K562 (cell line): ENCODE results near the gene PRR14L. TPM values are rescaled to one million over a fixed set of nuclear protein-coding genes. Genes with fewer than 3 reads are reported as not detected.

Source experiments
- ATAC-seq: fragments of 200-7000 bp; cut with Tn5 transposase; 3 replicates; pipeline ENCODE4 v1.9.1; 2020; ENCODE audit warnings: moderate library complexity
- BruUV-seq: library from RNA; stranded (reverse); fragments of 400-500 nt; replicated peaks from 2 replicates; lab custom pipeline; 2021; lab: Mats Ljungman, UMichigan
- CTCF ChIA-PET: fragments of 300-600 bp; formaldehyde crosslinking; extraction: SDS; loops from one replicate; lab custom pipeline; 2021; ENCODE audit warnings: low intra/inter-chr PET ratio; lab: Yijun Ruan, JAX
- POLR2A ChIA-PET: fragments of 300-600, 350-650 bp; sonication (Branson Sonifier 250); formaldehyde crosslinking; extraction: SDS; loops from one replicate; lab custom pipeline; 2021; ENCODE audit warnings: antibody characterized with exemption, inconsistent platforms; lab: Yijun Ruan, JAX
- DNase-seq, 4 experiments: peaks; one replicate each; pipeline versions ENCODE4 v3.0.0 to v3.0.0-alpha.2; 2011 to 2018; ENCODE audit warnings: low spot score in 3 of 4, mixed read lengths in 3 of 4; ENCODE audit errors: extremely low read depth in 1 of 4
- FAIRE-seq: peaks from 2 replicates; lab custom pipeline; 2011; peaks lifted over from hg19 to GRCh38; lab: Jason Lieb, UNC
- H2AFZ ChIP-seq: 2 replicates; pipeline ENCODE4 v1.6.0; 2011; ENCODE audit warnings: low read depth, low read length, control low read depth, inconsistent platforms
- H3K27ac ChIP-seq: fragments of 200-600 bp; 3 replicates; pipeline ENCODE4 v1.8.0; 2011; ENCODE audit warnings: low read depth, mild to moderate bottlenecking, control low read depth, inconsistent platforms, low read length, moderate library complexity, mixed read lengths; ENCODE audit errors: extremely low read depth
- H3K27me3 ChIP-seq, 2 experiments: fragments of 300-600 bp in 1 of 2; 2 replicates in 1 of 2; 3 replicates in 1 of 2; pipeline versions ENCODE4 v1.6.0 to v1.8.0; 2011; ENCODE audit warnings: inconsistent platforms in 2 of 2, low read length in 2 of 2, mild to moderate bottlenecking in 1 of 2, mixed read lengths in 1 of 2, moderate library complexity in 1 of 2; ENCODE audit not compliant: control insufficient read depth in 2 of 2, insufficient read depth in 2 of 2
- H3K36me3 ChIP-seq: fragments of 300-600 bp; 3 replicates; pipeline ENCODE4 v1.8.0; 2011; ENCODE audit warnings: mild to moderate bottlenecking, low read length, inconsistent platforms; ENCODE audit not compliant: control insufficient read depth, insufficient read depth
- H3K4me1 ChIP-seq, 2 experiments: fragments of 200-600 bp in 1 of 2; replicated peaks in 1 of 2; 2 replicates in 1 of 2; 3 replicates in 1 of 2; pipeline versions ENCODE4 v1.5.1 to v1.8.0; 2011; ENCODE audit warnings: inconsistent platforms in 2 of 2, low read length in 2 of 2, mild to moderate bottlenecking in 1 of 2, mixed read lengths in 1 of 2, moderate library complexity in 1 of 2; ENCODE audit not compliant: control insufficient read depth in 2 of 2, insufficient read depth in 2 of 2
- H3K4me2 ChIP-seq: 2 replicates; pipeline ENCODE4 v1.6.1; 2011; ENCODE audit warnings: low read length, control low read depth, inconsistent platforms, mixed read lengths; ENCODE audit not compliant: insufficient read depth
- H3K4me3 ChIP-seq: fragments of 200-600 bp; sonication (generic), shearing (Covaris generic); 2 replicates; pipeline ENCODE4 v1.5.1; 2016; ENCODE audit warnings: control low read depth, inconsistent platforms
- H3K79me2 ChIP-seq: fragments of 200-600 bp; 3 replicates; pipeline ENCODE4 v1.8.0; 2011; ENCODE audit warnings: low read length, inconsistent platforms; ENCODE audit not compliant: control insufficient read depth, insufficient read depth
- H3K9ac ChIP-seq, 2 experiments: 2 replicates each; pipeline versions ENCODE4 v1.6.0 to v1.6.1; 2011; ENCODE audit warnings: low read depth in 2 of 2, low read length in 2 of 2, control low read depth in 1 of 2, inconsistent platforms in 1 of 2, mild to moderate bottlenecking in 1 of 2, mixed read lengths in 1 of 2; ENCODE audit not compliant: insufficient read depth in 1 of 2
- H3K9me1 ChIP-seq: one replicate; pipeline ENCODE4 v1.6.0; 2011; ENCODE audit warnings: inconsistent platforms, mild to moderate bottlenecking, low read length, moderate library complexity; ENCODE audit not compliant: control insufficient read depth, insufficient read depth
- H3K9me3 ChIP-seq: replicated peaks from 2 replicates; pipeline ENCODE4 v1.5.1; 2011; ENCODE audit warnings: low read depth, low read length, inconsistent platforms; ENCODE audit not compliant: control insufficient read depth, insufficient read depth
- H4K20me1 ChIP-seq: replicated peaks from 2 replicates; pipeline ENCODE4 v1.6.1; 2011; ENCODE audit warnings: low read length, inconsistent platforms, mixed read lengths; ENCODE audit not compliant: control insufficient read depth, insufficient read depth
- BRD4 ChIP-seq: fragments of 200-600 bp; sonication (generic); IDR thresholded peaks from 2 replicates; pipeline ENCODE4 v1.6.1; 2017; ENCODE audit warnings: inconsistent platforms
- HMG20B ChIP-seq: fragments of 250-450 bp; sonication (Bioruptor Pico); IDR thresholded peaks from 2 replicates; pipeline ENCODE4 v1.5.0; 2021; ENCODE audit warnings: mild to moderate bottlenecking
- NFE2L1 ChIP-seq: fragments of 450-650 bp; IDR thresholded peaks from 2 replicates; pipeline ENCODE4 v1.6.1; 2016; ENCODE audit warnings: missing genetic modification characterization, low read depth, mild to moderate bottlenecking, missing compliant biosample characterization, moderate library complexity, borderline replicate concordance
- TAF9B ChIP-seq: fragments of 450-650 bp; IDR thresholded peaks from 2 replicates; pipeline ENCODE4 v1.6.1; 2018; ENCODE audit warnings: mild to moderate bottlenecking; ENCODE audit not compliant: partially characterized antibody
- ZBTB1 ChIP-seq: sonication (generic); formaldehyde crosslinking; IDR thresholded peaks from 2 replicates; pipeline ENCODE4 v1.8.1; 2023; ENCODE audit warnings: missing genetic modification reagents, low read depth, mild to moderate bottlenecking, borderline replicate concordance
- ZNF766 ChIP-seq: fragments of 200-800 bp; sonication (Bioruptor generic); conservative IDR thresholded peaks from 2 replicates; pipeline ENCODE4 v1.6.1; 2016; ENCODE audit warnings: missing genetic modification characterization, missing compliant biosample characterization
- ZNF79 ChIP-seq: fragments of 250-450 bp; sonication (Bioruptor Pico); IDR thresholded peaks from 2 replicates; pipeline ENCODE4 v1.4.0; 2020; ENCODE audit warnings: low read depth, mild to moderate bottlenecking, moderate library complexity
- WGBS: fragments of 100-300 bp; shearing (Covaris generic); methylation state at CpG from one replicate; pipeline ENCODE4 v1.1.6; 2016; ENCODE audit warnings: low coverage, mixed read lengths; ENCODE audit not compliant: insufficient coverage; ENCODE audit errors: missing lambda C conversion rate; 5-methylcytosine and 5-hydroxymethylcytosine counted together
- in situ Hi-C: fragments of 300-500 bp; cut with MboI; formaldehyde crosslinking; loops from 4 replicates; pipeline ENCODE4 v1.15.0; 2018; ENCODE audit warnings: inconsistent platforms, mixed read lengths
- intact Hi-C: fragments of 100-400 bp; cut with micrococcal nuclease; formaldehyde crosslinking; loops from 2 replicates; pipeline ENCODE4 v1.14.2; 2022
- polyA plus RNA-seq, 8 experiments: library from polyadenylated mRNA; depleted of rRNA in 4 of 8; stranded (reverse) in 5 of 8; unstranded in 3 of 8; fragments of >200 nt; fragmentation: Nextera tagmentation in 2 of 8; fragmentation: Illumina TruSeq in 1 of 8; extraction: Ambion mirVana in 2 of 8; extraction: Trizol in 1 of 8; gene quantifications; 2 replicates each; pipeline versions ENCODE4 v1.2.1 to v1.2.3, GENCODE V29; 2011 to 2014; ENCODE audit warnings: inconsistent platforms in 1 of 8, missing spikeins in 1 of 8
- total RNA-seq, 7 experiments: library from RNA; depleted of rRNA in 6 of 7; stranded (reverse); fragments of >200 nt in 6 of 7; fragmentation: Illumina TruSeq in 2 of 7; extraction: Trizol in 2 of 7; gene quantifications; 2 replicates each; pipeline versions ENCODE4 v1.2.1 to v1.2.3, GENCODE V29; 2011 to 2021; ENCODE audit warnings: low replicate concordance in 1 of 7
- TF ChIP-seq, protein P1 (sequence below): fragments of 250-450 bp; sonication (Bioruptor Pico); IDR thresholded peaks from 2 replicates; pipeline ENCODE4 v1.8.0; 2022; ENCODE audit warnings: moderate library complexity, mild to moderate bottlenecking, inconsistent platforms
- TF ChIP-seq, protein P2 (sequence below): sonication (generic); IDR thresholded peaks from 2 replicates; pipeline ENCODE4 v1.6.1; 2016
- TF ChIP-seq, protein P3 (sequence below), 2 experiments: fragments of 450-650 bp; formaldehyde crosslinking in 1 of 2; IDR thresholded peaks; 2 replicates each; pipeline versions ENCODE4 v1.4.0 to v1.6.1; 2014 to 2020; ENCODE audit warnings: mild to moderate bottlenecking in 2 of 2, borderline replicate concordance in 1 of 2, low read depth in 1 of 2

Gene PRR14L
- total and polyA plus RNA-seq, 9 of the 15 experiments (the other 6 are each of a cell fraction or from before 2014, with no cell fraction given), result 2.8 to 36.3 (median 12.3) TPM

DNA sequence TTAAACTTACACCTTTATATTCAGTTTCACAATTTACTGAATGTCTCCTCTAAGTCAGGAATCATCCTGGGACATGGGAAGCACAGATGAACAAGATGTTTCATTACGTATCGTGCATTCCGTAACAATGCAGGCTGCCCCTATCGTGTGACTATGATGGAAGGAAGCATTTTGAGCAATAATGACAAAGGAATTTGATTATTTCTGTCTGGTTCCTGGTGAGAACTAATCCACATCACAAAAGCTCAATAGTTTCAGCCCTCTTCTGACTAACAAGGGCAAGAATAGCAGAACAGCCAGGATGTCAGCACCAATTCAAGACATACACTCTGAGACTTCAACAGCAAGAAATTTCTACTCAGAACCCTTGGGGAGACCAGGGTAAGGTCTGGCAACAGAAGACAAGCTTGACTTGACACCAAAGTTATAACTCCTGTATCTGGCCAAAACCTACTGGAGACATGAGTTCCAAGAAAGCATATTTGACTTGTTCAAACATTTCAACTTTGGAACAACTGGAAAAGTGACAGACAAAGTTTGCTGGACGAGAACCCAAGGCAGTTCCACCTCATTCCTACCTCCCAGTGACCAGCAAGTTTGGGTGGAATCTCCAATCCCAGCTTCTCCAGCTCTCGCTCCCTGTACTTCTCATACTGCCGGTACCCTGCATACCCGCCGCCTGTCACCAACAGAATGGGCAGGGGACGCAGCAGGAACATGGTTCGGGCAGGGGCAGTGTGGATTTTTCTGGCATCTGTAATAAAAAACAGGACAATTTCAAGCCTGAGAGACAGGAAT lies 102.2 kb downstream of the PRR14L start:
- H3K9ac ChIP-seq, result no peak overlapping the region
- ChIA-PET POLR2A (interaction anchor here (0.6 kb wide), 1 partner anchor 155 kb away, joined by 3 read pairs; no protein-coding TSS in a partner anchor), CTCF (no interaction called here)
- no TSS peak for BruUV-seq
- no peak for FAIRE-seq
- intact Hi-C loops (no loop called here), in situ Hi-C loops (no loop called here)
- no peak overlapping the region for H3K4me3 ChIP-seq
- H3K79me2 ChIP-seq, result peaks cover 3% of the 10 kb centered on the region; the same call in 1 of the 3 replicates
- no peak for DNase-seq
- no peak overlapping the region for H3K4me2 ChIP-seq
- H3K36me3 ChIP-seq, result peaks cover 26% of the 10 kb centered on the region; the same call in 2 of the 3 replicates
- WGBS, result 82% methylated on average over 7 of the region's 11 CpGs
- H4K20me1 ChIP-seq, result no peaks in the 10 kb centered on the region
- H3K27ac ChIP-seq, result no peak overlapping the region
- H3K27me3 ChIP-seq, result no peaks in the 10 kb centered on the region
- H2AFZ ChIP-seq, result no peak overlapping the region
- no peak for ATAC-seq
- peaks cover 0 to 5% of the 10 kb centered on the region in 2 experiments; a peak in 2 of 5 replicates for H3K4me1 ChIP-seq
- H3K9me3 ChIP-seq, result no peaks in the 10 kb centered on the region
- H3K9me1 ChIP-seq, result no peaks in the 10 kb centered on the region
- TF ChIP-seq ZBTB1 (CRISPR knock-in tag) (no peak), HMG20B (CRISPR knock-in tag) (no peak), BRD4 (no peak), NFE2L1 (tag) (no peak), ZNF79 (CRISPR knock-in tag) (no peak), TAF9B (no peak), ZNF766 (no peak)
- TF ChIP-seq, protein P1, sequence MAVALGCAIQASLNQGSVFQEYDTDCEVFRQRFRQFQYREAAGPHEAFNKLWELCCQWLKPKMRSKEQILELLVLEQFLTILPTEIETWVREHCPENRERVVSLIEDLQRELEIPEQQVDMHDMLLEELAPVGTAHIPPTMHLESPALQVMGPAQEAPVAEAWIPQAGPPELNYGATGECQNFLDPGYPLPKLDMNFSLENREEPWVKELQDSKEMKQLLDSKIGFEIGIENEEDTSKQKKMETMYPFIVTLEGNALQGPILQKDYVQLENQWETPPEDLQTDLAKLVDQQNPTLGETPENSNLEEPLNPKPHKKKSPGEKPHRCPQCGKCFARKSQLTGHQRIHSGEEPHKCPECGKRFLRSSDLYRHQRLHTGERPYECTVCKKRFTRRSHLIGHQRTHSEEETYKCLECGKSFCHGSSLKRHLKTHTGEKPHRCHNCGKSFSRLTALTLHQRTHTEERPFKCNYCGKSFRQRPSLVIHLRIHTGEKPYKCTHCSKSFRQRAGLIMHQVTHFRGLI (CRISPR knock-in tag), result no peak
- TF ChIP-seq, protein P2, sequence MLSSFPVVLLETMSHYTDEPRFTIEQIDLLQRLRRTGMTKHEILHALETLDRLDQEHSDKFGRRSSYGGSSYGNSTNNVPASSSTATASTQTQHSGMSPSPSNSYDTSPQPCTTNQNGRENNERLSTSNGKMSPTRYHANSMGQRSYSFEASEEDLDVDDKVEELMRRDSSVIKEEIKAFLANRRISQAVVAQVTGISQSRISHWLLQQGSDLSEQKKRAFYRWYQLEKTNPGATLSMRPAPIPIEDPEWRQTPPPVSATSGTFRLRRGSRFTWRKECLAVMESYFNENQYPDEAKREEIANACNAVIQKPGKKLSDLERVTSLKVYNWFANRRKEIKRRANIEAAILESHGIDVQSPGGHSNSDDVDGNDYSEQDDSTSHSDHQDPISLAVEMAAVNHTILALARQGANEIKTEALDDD, result no peak
- TF ChIP-seq, protein P3, sequence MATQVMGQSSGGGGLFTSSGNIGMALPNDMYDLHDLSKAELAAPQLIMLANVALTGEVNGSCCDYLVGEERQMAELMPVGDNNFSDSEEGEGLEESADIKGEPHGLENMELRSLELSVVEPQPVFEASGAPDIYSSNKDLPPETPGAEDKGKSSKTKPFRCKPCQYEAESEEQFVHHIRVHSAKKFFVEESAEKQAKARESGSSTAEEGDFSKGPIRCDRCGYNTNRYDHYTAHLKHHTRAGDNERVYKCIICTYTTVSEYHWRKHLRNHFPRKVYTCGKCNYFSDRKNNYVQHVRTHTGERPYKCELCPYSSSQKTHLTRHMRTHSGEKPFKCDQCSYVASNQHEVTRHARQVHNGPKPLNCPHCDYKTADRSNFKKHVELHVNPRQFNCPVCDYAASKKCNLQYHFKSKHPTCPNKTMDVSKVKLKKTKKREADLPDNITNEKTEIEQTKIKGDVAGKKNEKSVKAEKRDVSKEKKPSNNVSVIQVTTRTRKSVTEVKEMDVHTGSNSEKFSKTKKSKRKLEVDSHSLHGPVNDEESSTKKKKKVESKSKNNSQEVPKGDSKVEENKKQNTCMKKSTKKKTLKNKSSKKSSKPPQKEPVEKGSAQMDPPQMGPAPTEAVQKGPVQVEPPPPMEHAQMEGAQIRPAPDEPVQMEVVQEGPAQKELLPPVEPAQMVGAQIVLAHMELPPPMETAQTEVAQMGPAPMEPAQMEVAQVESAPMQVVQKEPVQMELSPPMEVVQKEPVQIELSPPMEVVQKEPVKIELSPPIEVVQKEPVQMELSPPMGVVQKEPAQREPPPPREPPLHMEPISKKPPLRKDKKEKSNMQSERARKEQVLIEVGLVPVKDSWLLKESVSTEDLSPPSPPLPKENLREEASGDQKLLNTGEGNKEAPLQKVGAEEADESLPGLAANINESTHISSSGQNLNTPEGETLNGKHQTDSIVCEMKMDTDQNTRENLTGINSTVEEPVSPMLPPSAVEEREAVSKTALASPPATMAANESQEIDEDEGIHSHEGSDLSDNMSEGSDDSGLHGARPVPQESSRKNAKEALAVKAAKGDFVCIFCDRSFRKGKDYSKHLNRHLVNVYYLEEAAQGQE (IDR thresholded peaks at IDR 0.05; ENCODE audit: borderline replicate concordance), result no peak
- TF ChIP-seq, protein P3 (CRISPR knock-in tag; IDR thresholded peaks at IDR 0.05; ENCODE audit: low read depth), result no peak
